A673 (cell line): ENCODE measurements around the gene ARHGEF4. TPM values are rescaled to one million over a fixed set of nuclear protein-coding genes. Genes with fewer than 3 reads are reported as not detected.

Source experiments
- BruUV-seq: library from RNA; stranded (reverse); fragments of 400-500 nt; replicated peaks from 2 replicates; lab custom pipeline; 2021; lab: Mats Ljungman, UMichigan
- CTCF ChIA-PET: fragments of 300-600 bp; sonication (Branson Sonifier 250); formaldehyde crosslinking; loops from one replicate; lab custom pipeline; 2022; ENCODE audit warnings: antibody characterized with exemption; lab: Charles Lee
- POLR2A ChIA-PET: fragments of 300-600 bp; sonication (Branson Sonifier 250); formaldehyde crosslinking; loops from one replicate; lab custom pipeline; 2022; ENCODE audit warnings: antibody characterized with exemption; ENCODE audit not compliant: low non-redundant PET; lab: Charles Lee
- DNase-seq: peaks from one replicate; pipeline ENCODE4 v3.0.0-alpha.2; 2015; ENCODE audit warnings: low spot score
- H3K27ac ChIP-seq: fragments of 200-600 bp; sonication (generic); 2 replicates; pipeline ENCODE4 v1.5.1; 2016; ENCODE audit warnings: mixed run types, low read depth, mild to moderate bottlenecking, mixed read lengths, antibody characterized with exemption, low read length; ENCODE audit not compliant: poor library complexity, severe bottlenecking
- H3K27me3 ChIP-seq: fragments of 200-600 bp; sonication (generic); replicated peaks from 2 replicates; pipeline ENCODE4 v1.6.1; 2017; ENCODE audit warnings: mixed run types, low read depth, mild to moderate bottlenecking, mixed read lengths, antibody characterized with exemption, low read length; ENCODE audit not compliant: insufficient read depth, poor library complexity
- H3K36me3 ChIP-seq: fragments of 200-600 bp; sonication (generic); 2 replicates; pipeline ENCODE4 v1.6.1; 2016; ENCODE audit warnings: mixed run types, mild to moderate bottlenecking, mixed read lengths, antibody characterized with exemption, low read length; ENCODE audit not compliant: insufficient read depth, poor library complexity, severe bottlenecking
- H3K4me1 ChIP-seq: fragments of 200-600 bp; sonication (generic); 2 replicates; pipeline ENCODE4 v1.6.1; 2017; ENCODE audit warnings: mixed run types, mild to moderate bottlenecking, mixed read lengths, antibody characterized with exemption, low read length; ENCODE audit not compliant: insufficient read depth, poor library complexity, severe bottlenecking
- H3K4me3 ChIP-seq: fragments of 200-600 bp; sonication (generic); 2 replicates; pipeline ENCODE4 v1.5.1; 2016; ENCODE audit warnings: low read depth, mixed run types, mild to moderate bottlenecking, mixed read lengths, low read length; ENCODE audit not compliant: poor library complexity, severe bottlenecking
- H3K9me3 ChIP-seq: fragments of 200-600 bp; sonication (generic); 2 replicates; pipeline ENCODE4 v1.6.1; 2016; ENCODE audit warnings: mixed run types, low read depth, mild to moderate bottlenecking, mixed read lengths, antibody characterized with exemption, low read length; ENCODE audit not compliant: poor library complexity, severe bottlenecking
- CTCF ChIP-seq: fragments of 300-800, 200-600 bp; sonication (generic); conservative IDR thresholded peaks from 2 replicates; pipeline ENCODE4 v1.5.1; 2017; ENCODE audit warnings: low read depth, mild to moderate bottlenecking, antibody characterized with exemption, low read length, moderate library complexity, mixed read lengths
- EZH2 ChIP-seq: fragments of 200-600 bp; sonication (generic); IDR thresholded peaks from 2 replicates; pipeline ENCODE4 v1.6.1; 2017; ENCODE audit warnings: borderline replicate concordance, low read depth, mild to moderate bottlenecking, mixed read lengths, antibody characterized with exemption, low read length; ENCODE audit not compliant: poor library complexity, severe bottlenecking
- intact Hi-C: fragments of 100-400 bp; cut with micrococcal nuclease; formaldehyde crosslinking; loops from one replicate; pipeline ENCODE4 v1.10.0; 2022; ENCODE audit not compliant: unreplicated experiment
- total RNA-seq: library from RNA; stranded (reverse); gene quantifications from 2 replicates; pipeline ENCODE4 v1.2.3, GENCODE V29; 2021

ARHGEF4 gene
- total RNA-seq, 1 experiment from 2014 or later, result 2.1 TPM

DNA sequence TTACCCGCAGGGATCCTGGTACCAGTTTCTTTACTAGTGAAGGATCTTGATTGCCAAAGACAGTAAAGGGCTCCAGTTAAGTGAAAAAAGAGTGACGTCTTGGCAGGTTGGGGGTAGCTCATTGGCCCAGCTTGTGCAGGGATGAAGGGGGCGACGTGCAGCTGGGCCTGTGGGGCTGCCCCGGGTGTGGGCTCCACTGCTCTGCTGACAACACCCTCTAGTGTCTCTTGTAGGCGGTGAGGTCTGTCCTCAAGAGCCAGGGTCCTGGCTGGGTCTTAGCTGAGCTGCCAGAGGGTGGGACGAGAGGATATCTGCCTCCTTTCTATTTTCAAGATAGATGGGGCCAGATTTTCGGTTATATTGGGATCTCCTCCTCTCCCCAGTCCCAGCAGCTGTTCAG lies 6.1 kb downstream of the ARHGEF4 start:
- no TSS peak for BruUV-seq
- POLR2A ChIA-PET, result no interaction called here
- no peak for DNase-seq
- Histone ChIP-seq H3K27ac (no peak overlapping the region), H3K36me3 (no peaks in the 10 kb centered on the region), H3K4me1 (no peaks in the 10 kb centered on the region), H3K27me3 (peaks cover 15% of the 10 kb centered on the region), H3K9me3 (no peaks in the 10 kb centered on the region), H3K4me3 (no peak overlapping the region)
- intact Hi-C loops, result no loop called here
- no peak for TF ChIP-seq CTCF
- TF ChIP-seq EZH2, result no peak
- CTCF ChIA-PET, result no interaction called here

DNA sequence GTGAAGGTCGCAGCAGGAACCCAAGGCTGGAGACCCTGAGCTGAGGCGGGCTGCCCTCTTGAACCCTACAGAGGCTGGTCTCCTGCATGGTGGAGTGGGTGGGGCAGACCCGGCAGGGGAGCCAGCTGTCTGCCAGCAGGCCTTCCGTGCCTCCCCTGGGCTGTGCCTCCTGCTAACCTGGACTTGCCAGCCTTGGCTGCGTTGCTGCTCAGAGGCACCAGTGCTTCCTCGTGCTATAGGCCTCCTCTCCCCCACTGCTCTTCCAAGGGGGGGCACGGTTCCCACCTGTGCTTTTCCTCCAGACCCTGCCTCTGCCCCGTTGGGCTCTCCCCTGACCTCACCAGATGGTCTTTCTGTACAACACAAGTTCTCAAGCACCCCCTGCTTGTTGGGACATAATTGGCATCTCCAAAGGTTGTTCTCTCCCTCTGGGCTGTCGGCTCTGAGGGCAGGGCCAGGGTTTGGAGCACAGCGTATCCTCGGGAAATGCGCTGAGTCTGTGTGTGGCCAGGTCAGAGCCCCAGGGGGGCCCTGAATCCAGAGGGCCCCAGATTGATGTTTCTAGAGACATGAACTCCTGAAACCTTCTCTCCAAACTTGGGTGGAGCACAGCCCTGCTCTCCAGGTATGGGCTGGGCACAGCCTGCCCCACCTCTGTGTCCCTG lies 6.7 kb downstream of the ARHGEF4 start:
- Histone ChIP-seq H3K4me3 (no peak overlapping the region), H3K27ac (no peak overlapping the region), H3K27me3 (peaks cover 8% of the 10 kb centered on the region), H3K4me1 (no peaks in the 10 kb centered on the region), H3K36me3 (no peaks in the 10 kb centered on the region), H3K9me3 (no peaks in the 10 kb centered on the region)
- POLR2A ChIA-PET, result no interaction called here
- TF ChIP-seq CTCF (no peak), EZH2 (no peak)
- intact Hi-C loops, result no loop called here
- DNase-seq, result no peak
- BruUV-seq, result no TSS peak
- CTCF ChIA-PET, result no interaction called here

- Histone ChIP-seq H3K4me3 (no peak overlapping the region), H3K27ac (no peak overlapping the region), H3K4me1 (no peaks in the 10 kb centered on the region), H3K36me3 (no peaks in the 10 kb centered on the region), H3K9me3 (no peaks in the 10 kb centered on the region), H3K27me3 (peaks cover 1% of the 10 kb centered on the region)
- intact Hi-C loops, result no loop called here
- CTCF ChIA-PET, result no interaction called here
- POLR2A ChIA-PET, result no interaction called here
- no peak for TF ChIP-seq EZH2
- TF ChIP-seq CTCF, result no peak
- DNase-seq, result no peak
- BruUV-seq, result no TSS peak
Measured at GRCh38 chr2:130844161-130844560, 7.4 kb downstream of the ARHGEF4 start.
